ENCODE data around the gene RETN.

RETN gene, protein sequence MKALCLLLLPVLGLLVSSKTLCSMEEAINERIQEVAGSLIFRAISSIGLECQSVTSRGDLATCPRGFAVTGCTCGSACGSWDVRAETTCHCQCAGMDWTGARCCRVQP

GRCh38 chr19:7668842-7669241, at the start of gene RETN:
Gene RETN, plus strand, starts transcription at chr19:7669049. Its CDS starts 278 bp downstream, at chr19:7669327.
- TF ChIP-seq, protein P1, sequence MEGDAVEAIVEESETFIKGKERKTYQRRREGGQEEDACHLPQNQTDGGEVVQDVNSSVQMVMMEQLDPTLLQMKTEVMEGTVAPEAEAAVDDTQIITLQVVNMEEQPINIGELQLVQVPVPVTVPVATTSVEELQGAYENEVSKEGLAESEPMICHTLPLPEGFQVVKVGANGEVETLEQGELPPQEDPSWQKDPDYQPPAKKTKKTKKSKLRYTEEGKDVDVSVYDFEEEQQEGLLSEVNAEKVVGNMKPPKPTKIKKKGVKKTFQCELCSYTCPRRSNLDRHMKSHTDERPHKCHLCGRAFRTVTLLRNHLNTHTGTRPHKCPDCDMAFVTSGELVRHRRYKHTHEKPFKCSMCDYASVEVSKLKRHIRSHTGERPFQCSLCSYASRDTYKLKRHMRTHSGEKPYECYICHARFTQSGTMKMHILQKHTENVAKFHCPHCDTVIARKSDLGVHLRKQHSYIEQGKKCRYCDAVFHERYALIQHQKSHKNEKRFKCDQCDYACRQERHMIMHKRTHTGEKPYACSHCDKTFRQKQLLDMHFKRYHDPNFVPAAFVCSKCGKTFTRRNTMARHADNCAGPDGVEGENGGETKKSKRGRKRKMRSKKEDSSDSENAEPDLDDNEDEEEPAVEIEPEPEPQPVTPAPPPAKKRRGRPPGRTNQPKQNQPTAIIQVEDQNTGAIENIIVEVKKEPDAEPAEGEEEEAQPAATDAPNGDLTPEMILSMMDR (conservative IDR thresholded peaks at IDR 0.05; ENCODE audit: low read depth, low read length) = no peak
- Histone ChIP-seq H2AFZ (ENCODE audit: low read depth) (no peak within 1 kb of the TSS), H3K4me1 (ENCODE audit: low read depth, poor library complexity, severe bottlenecking) (no peaks in the 10 kb centered on the region), H3K4me2 (no peak within 1 kb of the TSS), H3K27me3 (ENCODE audit: insufficient read depth, low read depth) (peaks cover 50% of the 10 kb centered on the region; the same call in 1 of the 2 replicates), H3K9ac (no peak within 1 kb of the TSS), H3K4me3 (IDR thresholded peaks at IDR 0.05; ENCODE audit: insufficient read depth, low read depth, low read length) (no peak within 1 kb of the TSS), H3K36me3 (ENCODE audit: insufficient read depth) (no peaks in the 10 kb centered on the region), H3K27ac (no peak within 1 kb of the TSS), H3K79me2 (ENCODE audit: insufficient read depth, low read depth) (no peaks in the 10 kb centered on the region), H4K20me1 (ENCODE audit: insufficient read depth) (no peaks in the 10 kb centered on the region)

- TF ChIP-seq, protein P1 (conservative IDR thresholded peaks at IDR 0.05; ENCODE audit: low read depth, low read length) = no peak
- Histone ChIP-seq H2AFZ (ENCODE audit: low read depth) (no peak overlapping the region), H3K4me1 (ENCODE audit: low read depth, poor library complexity, severe bottlenecking) (no peaks in the 10 kb centered on the region), H3K27me3 (ENCODE audit: insufficient read depth, low read depth) (no peaks in the 10 kb centered on the region), H3K9ac (no peak overlapping the region), H3K4me3 (IDR thresholded peaks at IDR 0.05; ENCODE audit: insufficient read depth, low read depth, low read length) (no peak overlapping the region), H3K79me2 (ENCODE audit: insufficient read depth, low read depth) (no peaks in the 10 kb centered on the region), H3K36me3 (ENCODE audit: insufficient read depth) (no peaks in the 10 kb centered on the region), H4K20me1 (ENCODE audit: insufficient read depth) (no peaks in the 10 kb centered on the region), H3K27ac (no peak overlapping the region), H3K4me2 (no peak overlapping the region)
These were observed 49.0 kb upstream of the RETN start for GRCh38 chr19:7619671-7620441.

- Histone ChIP-seq H3K36me3 (ENCODE audit: insufficient read depth) (no peaks in the 10 kb centered on the region), H3K9ac (no peak overlapping the region), H3K4me2 (no peak overlapping the region)
These were observed 48.1 kb upstream of the RETN start for GRCh38 chr19:7620442-7621412.

More at GRCh38 chr19:7620442-7621412, 48.1 kb upstream of the RETN start:
- Histone ChIP-seq H3K27ac (no peak overlapping the region), H2AFZ (ENCODE audit: low read depth) (no peak overlapping the region), H3K4me3 (IDR thresholded peaks at IDR 0.05; ENCODE audit: insufficient read depth, low read depth, low read length) (no peak overlapping the region), H3K27me3 (ENCODE audit: insufficient read depth, low read depth) (no peaks in the 10 kb centered on the region), H4K20me1 (ENCODE audit: insufficient read depth) (no peaks in the 10 kb centered on the region), H3K79me2 (ENCODE audit: insufficient read depth, low read depth) (no peaks in the 10 kb centered on the region), H3K4me1 (ENCODE audit: low read depth, poor library complexity, severe bottlenecking) (no peaks in the 10 kb centered on the region)
- TF ChIP-seq, protein P1 (conservative IDR thresholded peaks at IDR 0.05; ENCODE audit: low read depth, low read length) = no peak

Measured in KMS-11 (cell line).